ENCODE results near the gene USF3.

Gene USF3

GRCh38 chr3:113695786-113696645 lies at the start of gene USF3:
TSS of gene USF3 (minus strand) at chr3:113696642. CDS start at chr3:113674878, 21,764 bp downstream.
- DNase-seq (ENCODE audit: low read depth in 2 of 2): peak; percentile 67 to 72

- DNase-seq (ENCODE audit: low read depth in 2 of 2): peak; percentile 87 to 89
Observed at GRCh38 chr3:113745756-113746547, 49.5 kb upstream of the USF3 start, which contains the start of gene NAA50. TSS of gene NAA50 (minus strand) at chr3:113746249. CDS start at chr3:113745949, 300 bp downstream.

DNA sequence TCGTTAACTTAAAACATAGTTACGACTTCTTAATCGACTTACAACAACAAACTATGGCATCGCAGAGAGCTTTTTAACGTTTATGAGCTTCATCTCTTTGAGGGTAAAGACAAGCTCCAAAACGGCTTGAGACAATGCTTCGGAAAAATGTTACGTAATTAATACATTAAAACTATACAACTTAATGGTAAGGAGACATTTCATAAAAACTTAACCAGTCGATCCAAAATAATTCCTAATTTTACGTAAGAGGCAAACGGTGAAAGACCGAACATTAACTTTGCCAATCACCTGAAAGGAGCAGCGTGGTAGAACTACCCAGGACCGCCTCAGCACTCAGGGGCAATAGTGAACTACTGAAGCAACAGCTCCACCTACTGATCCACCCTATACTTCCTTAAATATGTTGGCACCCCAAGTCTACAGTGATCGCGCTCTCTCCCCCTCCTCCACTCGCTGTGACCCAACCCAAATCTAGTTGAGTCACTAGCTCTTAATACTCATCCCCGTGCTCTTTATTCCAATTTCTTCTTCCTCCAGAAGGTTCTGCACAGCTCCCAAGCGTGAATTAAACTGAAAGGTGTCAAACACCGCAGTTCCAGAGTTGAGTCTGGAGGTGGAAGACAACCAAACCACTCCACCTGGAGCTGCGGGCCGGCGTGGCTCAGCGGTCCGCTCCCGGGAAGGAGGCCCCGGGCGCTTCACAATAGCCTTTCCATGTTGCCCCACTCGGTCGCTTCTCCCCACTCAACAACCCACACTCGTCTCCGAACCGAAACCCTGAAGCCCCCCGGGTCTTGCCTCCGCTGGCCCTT lies 48.7 kb upstream of the USF3 start:
- peak; percentile 56 to 74 for DNase-seq (ENCODE audit: low read depth in 2 of 2)

- DNase-seq (ENCODE audit: low read depth in 2 of 2): no peak
Observed at GRCh38 chr3:113743006-113743630, 46.7 kb upstream of the USF3 start.

GRCh38 chr3:113741620-113742019 lies 45.2 kb upstream of the USF3 start:
- DNase-seq (ENCODE audit: low read depth in 2 of 2): no peak

DNA sequence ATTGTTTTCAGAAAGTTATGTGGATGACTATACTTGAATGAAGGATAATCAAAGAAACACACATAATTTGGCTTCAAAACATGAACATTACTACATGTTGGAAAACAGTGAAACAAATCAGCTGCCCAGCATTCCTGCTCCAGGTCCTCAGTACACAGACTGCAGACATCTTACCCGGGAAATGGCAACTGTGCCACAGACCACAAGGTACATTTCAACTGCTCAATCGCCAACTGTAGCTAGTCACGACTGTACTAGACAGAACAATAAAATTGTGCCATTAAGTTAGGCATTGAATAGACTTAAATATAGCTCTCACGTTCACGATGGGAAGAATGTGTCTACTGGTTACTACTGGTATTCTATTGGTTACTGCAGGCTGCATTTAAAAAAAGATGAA lies 44.6 kb upstream of the USF3 start:
- DNase-seq (ENCODE audit: low read depth in 2 of 2): no peak

GRCh38 chr3:113736548-113737089 lies 40.2 kb upstream of the USF3 start:
- no peak for DNase-seq (ENCODE audit: low read depth in 2 of 2)

GRCh38 chr3:113731694-113732093 lies 35.3 kb upstream of the USF3 start:
- DNase-seq (ENCODE audit: low read depth in 2 of 2): no peak

DNA sequence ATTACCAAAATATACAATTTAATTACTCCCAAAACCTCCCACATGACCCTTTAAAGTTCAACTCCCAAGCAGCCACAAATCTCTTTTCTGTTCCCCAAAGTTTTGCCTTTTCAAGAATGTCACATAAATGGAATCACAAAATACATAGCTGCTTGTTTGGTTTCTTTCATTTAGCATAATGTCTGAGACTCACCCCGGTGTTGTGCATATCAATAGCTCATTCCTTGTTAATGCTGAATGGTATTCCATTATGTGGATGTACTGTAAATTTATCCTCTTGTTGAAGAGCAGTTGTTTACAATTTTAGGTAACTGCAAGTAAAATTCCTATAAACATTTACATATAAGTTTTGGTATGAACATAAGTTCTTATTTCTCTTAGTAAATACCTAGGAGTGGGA lies 34.1 kb upstream of the USF3 start:
- DNase-seq (ENCODE audit: low read depth in 2 of 2): no peak

GRCh38 chr3:113728661-113729060 lies 32.2 kb upstream of the USF3 start:
- DNase-seq (ENCODE audit: low read depth in 2 of 2): no peak

DNA sequence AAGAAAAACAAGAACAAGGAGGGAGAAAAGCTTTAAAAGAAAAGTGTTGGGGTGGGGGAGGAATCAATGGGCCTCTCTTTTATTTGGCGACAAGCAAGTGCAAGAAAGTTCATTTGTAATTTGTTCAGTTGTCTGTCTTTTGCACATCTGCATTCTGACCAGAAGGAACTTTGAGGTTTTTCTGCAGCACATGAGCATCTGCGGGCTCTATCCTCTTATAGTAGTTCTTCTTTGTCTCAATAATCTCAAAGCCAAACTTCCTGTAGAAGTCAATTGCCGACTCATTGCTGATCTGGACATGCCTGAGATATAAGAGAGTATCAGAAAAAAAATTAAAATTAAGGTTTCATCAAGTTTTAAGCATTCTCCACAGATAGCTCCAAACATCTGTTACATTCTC lies 25.2 kb upstream of the USF3 start:
- DNase-seq (ENCODE audit: low read depth in 2 of 2): no peak

DNA sequence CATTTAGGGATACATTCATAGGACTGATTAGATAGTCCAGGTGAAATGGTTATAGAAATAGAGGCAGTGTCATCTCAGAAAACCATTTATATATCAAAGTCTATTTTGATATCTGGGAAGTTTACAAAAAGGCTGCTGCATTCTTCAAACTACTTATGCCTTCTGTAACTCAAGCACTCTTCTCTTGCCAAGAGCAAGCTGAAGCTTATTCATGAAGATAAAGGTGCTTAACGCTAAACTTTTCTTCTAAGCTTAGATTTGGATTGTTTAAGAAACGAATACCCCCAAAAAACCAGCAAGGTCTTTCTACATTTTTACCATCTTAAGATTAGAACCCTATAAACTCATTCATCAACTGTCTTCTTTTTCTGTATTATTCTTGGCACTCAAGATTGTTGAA lies 23.3 kb upstream of the USF3 start:
- no peak for DNase-seq (ENCODE audit: low read depth in 2 of 2)

DNA sequence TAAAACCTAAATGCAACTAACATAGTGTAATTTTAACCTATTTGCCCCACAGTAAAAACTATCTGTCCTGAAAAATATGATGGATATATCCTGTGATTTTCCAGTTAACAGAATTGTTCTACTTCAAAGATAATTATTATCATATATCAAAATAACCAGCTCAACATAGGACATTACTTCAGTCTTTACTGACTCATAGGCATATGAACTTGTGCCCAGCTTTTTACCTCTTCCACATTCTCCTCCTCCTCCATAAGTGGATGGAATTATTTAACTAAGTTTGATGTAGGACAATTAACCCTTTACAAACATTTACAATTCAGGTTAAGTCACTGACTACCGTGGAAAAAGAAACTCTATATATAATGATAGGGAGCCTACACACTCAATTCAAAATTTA lies 22.9 kb upstream of the USF3 start:
- DNase-seq (ENCODE audit: low read depth in 2 of 2): no peak

DNA sequence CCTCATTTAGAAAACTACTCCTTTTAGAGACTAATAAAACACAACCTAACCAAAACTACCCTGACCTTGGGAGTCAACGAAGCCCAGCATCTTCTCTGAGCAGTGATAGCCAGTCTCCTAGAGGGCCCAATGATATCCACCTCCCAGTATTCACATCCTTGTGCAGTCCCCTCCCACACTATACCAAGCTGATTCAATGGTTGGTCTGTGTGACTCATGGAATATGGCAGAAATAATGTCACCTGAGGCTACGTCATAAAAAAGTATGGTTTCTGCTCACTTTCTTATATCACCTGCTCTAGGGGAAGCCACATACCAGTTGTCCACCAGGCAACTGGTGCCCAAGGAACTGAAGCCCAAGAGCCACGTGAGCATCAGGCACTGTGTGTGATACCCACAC lies 21.4 kb upstream of the USF3 start:
- DNase-seq (ENCODE audit: low read depth in 2 of 2): no peak

DNA sequence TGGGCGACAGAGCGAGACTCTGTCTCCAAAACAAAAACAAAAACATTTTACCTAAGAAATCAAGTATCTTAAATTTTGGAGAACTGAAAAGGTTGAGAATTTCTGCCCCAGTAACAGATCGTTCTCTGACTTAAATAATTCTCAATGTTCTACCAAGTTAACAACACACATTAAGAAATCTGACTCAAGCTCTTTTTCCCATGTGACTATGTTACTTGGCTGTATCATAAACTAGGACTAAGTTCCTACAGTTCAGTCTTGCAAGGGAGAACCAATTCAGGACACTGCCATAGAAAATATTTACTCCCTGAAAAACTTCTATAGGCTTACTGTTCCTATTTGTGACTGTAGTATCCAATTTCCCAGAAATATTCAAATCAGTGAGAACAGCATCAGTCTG lies 20.9 kb upstream of the USF3 start:
- no peak for DNase-seq (ENCODE audit: low read depth in 2 of 2)

- DNase-seq (ENCODE audit: low read depth in 2 of 2): no peak
Observed at GRCh38 chr3:113714702-113715101, 18.3 kb upstream of the USF3 start.

GRCh38 chr3:113712129-113712528 lies 15.7 kb upstream of the USF3 start:
- no peak for DNase-seq (ENCODE audit: low read depth in 2 of 2)

- no peak for DNase-seq (ENCODE audit: low read depth in 2 of 2)
Observed at GRCh38 chr3:113707835-113708234, 11.4 kb upstream of the USF3 start.

DNA sequence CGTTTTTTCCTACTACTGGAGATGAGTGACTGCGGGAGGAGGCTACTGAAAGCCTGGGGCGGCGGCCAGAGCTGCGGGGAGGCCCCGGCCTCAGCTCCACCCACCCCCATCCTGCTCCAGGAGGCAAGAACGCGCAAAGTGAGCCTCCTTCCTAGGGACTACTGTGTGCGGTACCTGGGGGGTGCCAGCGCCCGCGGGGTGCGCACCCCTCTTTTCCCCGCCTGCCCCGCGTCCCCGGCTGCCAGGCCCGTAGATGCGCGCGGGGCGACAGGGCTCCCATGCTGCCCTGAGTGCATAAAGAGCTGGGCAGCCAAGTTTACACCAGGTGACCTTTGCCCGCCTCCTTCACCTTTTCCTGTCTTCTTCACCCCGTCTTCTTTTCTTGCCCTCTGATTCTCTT lies 2.5 kb upstream of the USF3 start:
- DNase-seq (ENCODE audit: low read depth in 2 of 2): no peak

- no peak for DNase-seq (ENCODE audit: low read depth in 2 of 2)
Observed at GRCh38 chr3:113698213-113698742, 1.8 kb upstream of the USF3 start.

- no peak for DNase-seq (ENCODE audit: low read depth in 2 of 2)
Observed at GRCh38 chr3:113697500-113698090, 1.2 kb upstream of the USF3 start.

All from activated CD8-positive, alpha-beta memory T cell treated with anti-CD3 and anti-CD28 coated beads for 4 hours (primary cell).